ENCODE measurements around the gene DPM2. TPM values are rescaled to one million over a fixed set of nuclear protein-coding genes. Genes with fewer than 3 reads are reported as not detected.
A peak's percentile ranks its signal among the peaks of the same experiment; 100 is the strongest.

The DPM2 gene
- total RNA-seq, 2 donors from 2014 or later: 45.7 TPM

- no peak overlapping the region for H3K27ac ChIP-seq (ENCODE audit: low read depth, low read length)
- no peak overlapping the region for H3K9ac ChIP-seq (ENCODE audit: extremely low read depth, low read length, poor library complexity, severe bottlenecking)
- Mint-ChIP-seq H3K36me3 (ENCODE audit: low read depth) (peaks cover 5% of the 10 kb centered on the region), H3K4me3 (no peak overlapping the region), H3K4me1 (peaks cover 43% of the 10 kb centered on the region), H3K27me3 (ENCODE audit: insufficient read depth) (no peaks in the 10 kb centered on the region), H3K27ac (peak overlapping the region; percentile 73), H3K9me3 (no peaks in the 10 kb centered on the region)
- H3K4me3 ChIP-seq (ENCODE audit: low read length): no peak overlapping the region
- DNase-seq: no peak
- peaks cover 17% of the 10 kb centered on the region for H3K4me1 ChIP-seq (ENCODE audit: control insufficient read depth, insufficient read depth, low read length)
- TF ChIP-seq, protein P1, sequence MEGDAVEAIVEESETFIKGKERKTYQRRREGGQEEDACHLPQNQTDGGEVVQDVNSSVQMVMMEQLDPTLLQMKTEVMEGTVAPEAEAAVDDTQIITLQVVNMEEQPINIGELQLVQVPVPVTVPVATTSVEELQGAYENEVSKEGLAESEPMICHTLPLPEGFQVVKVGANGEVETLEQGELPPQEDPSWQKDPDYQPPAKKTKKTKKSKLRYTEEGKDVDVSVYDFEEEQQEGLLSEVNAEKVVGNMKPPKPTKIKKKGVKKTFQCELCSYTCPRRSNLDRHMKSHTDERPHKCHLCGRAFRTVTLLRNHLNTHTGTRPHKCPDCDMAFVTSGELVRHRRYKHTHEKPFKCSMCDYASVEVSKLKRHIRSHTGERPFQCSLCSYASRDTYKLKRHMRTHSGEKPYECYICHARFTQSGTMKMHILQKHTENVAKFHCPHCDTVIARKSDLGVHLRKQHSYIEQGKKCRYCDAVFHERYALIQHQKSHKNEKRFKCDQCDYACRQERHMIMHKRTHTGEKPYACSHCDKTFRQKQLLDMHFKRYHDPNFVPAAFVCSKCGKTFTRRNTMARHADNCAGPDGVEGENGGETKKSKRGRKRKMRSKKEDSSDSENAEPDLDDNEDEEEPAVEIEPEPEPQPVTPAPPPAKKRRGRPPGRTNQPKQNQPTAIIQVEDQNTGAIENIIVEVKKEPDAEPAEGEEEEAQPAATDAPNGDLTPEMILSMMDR (conservative IDR thresholded peaks at IDR 0.05): no peak
- WGBS, 2 experiments (ENCODE audit: insufficient coverage in 1 of 2, insufficient read length in 1 of 2): 93 to 96% methylated on average over 10 of the region's 10 CpGs
- H3K36me3 ChIP-seq (ENCODE audit: control insufficient read depth, insufficient read depth, low read length): peaks cover 3% of the 10 kb centered on the region
- no peaks in the 10 kb centered on the region for H3K27me3 ChIP-seq (ENCODE audit: control insufficient read depth, insufficient read depth, low read length, poor library complexity, severe bottlenecking)
- H3K9me3 ChIP-seq (ENCODE audit: control insufficient read depth, low read length): no peaks in the 10 kb centered on the region
Measured at GRCh38 chr9:127968700-127969383, 31.2 kb upstream of the DPM2 start.

GRCh38 chr9:127968042-127968441 is 30.4 kb upstream of the DPM2 start:
- H3K36me3 Mint-ChIP-seq (ENCODE audit: low read depth): peaks cover 5% of the 10 kb centered on the region

GRCh38 chr9:127967151-127967809 is 29.6 kb upstream of the DPM2 start:
- Mint-ChIP-seq H3K36me3 (ENCODE audit: low read depth) (peaks cover 5% of the 10 kb centered on the region), H3K27ac (peak overlapping the region; percentile 17), H3K4me1 (peaks cover 42% of the 10 kb centered on the region), H3K27me3 (ENCODE audit: insufficient read depth) (no peaks in the 10 kb centered on the region), H3K9me3 (no peaks in the 10 kb centered on the region), H3K4me3 (no peak overlapping the region)
- Histone ChIP-seq H3K9me3 (ENCODE audit: control insufficient read depth, low read length) (no peaks in the 10 kb centered on the region), H3K36me3 (ENCODE audit: control insufficient read depth, insufficient read depth, low read length) (peaks cover 3% of the 10 kb centered on the region), H3K4me1 (ENCODE audit: control insufficient read depth, insufficient read depth, low read length) (peaks cover 8% of the 10 kb centered on the region), H3K9ac (ENCODE audit: extremely low read depth, low read length, poor library complexity, severe bottlenecking) (no peak overlapping the region), H3K27me3 (ENCODE audit: control insufficient read depth, insufficient read depth, low read length, poor library complexity, severe bottlenecking) (no peaks in the 10 kb centered on the region), H3K4me3 (ENCODE audit: low read length) (no peak overlapping the region), H3K27ac (ENCODE audit: low read depth, low read length) (no peak overlapping the region)
- TF ChIP-seq, protein P1 (conservative IDR thresholded peaks at IDR 0.05): no peak
- DNase-seq: no peak
- 79 to 96% methylated on average over 7 to 9 of the region's 9 CpGs for WGBS, 2 experiments (ENCODE audit: insufficient coverage in 1 of 2, insufficient read length in 1 of 2)

More at GRCh38 chr9:127968042-127968441, 30.4 kb upstream of the DPM2 start:
- Mint-ChIP-seq H3K4me1 (peaks cover 44% of the 10 kb centered on the region), H3K4me3 (no peak overlapping the region), H3K27me3 (ENCODE audit: insufficient read depth) (no peaks in the 10 kb centered on the region), H3K9me3 (no peaks in the 10 kb centered on the region), H3K27ac (peak overlapping the region; percentile 50)
- Histone ChIP-seq H3K27ac (ENCODE audit: low read depth, low read length) (no peak overlapping the region), H3K4me1 (ENCODE audit: control insufficient read depth, insufficient read depth, low read length) (peaks cover 10% of the 10 kb centered on the region), H3K4me3 (ENCODE audit: low read length) (no peak overlapping the region), H3K27me3 (ENCODE audit: control insufficient read depth, insufficient read depth, low read length, poor library complexity, severe bottlenecking) (no peaks in the 10 kb centered on the region), H3K9ac (ENCODE audit: extremely low read depth, low read length, poor library complexity, severe bottlenecking) (no peak overlapping the region), H3K36me3 (ENCODE audit: control insufficient read depth, insufficient read depth, low read length) (peaks cover 3% of the 10 kb centered on the region), H3K9me3 (ENCODE audit: control insufficient read depth, low read length) (no peaks in the 10 kb centered on the region)
- WGBS, 2 experiments (ENCODE audit: insufficient coverage in 1 of 2, insufficient read length in 1 of 2): 83 to 92% methylated on average over 1 to 3 of the region's 3 CpGs
- TF ChIP-seq, protein P1 (conservative IDR thresholded peaks at IDR 0.05): no peak
- DNase-seq: no peak

Measured in endodermal cell (in vitro differentiated cells).